KMS-11 (cell line): ENCODE results near the gene WNT2B.

Experiments
- H2AFZ ChIP-seq: fragments of 200-600 bp; sonication (generic); 2 replicates; pipeline ENCODE4 v1.6.1; 2016; ENCODE audit warnings: antibody characterized with exemption, mixed run types, low read depth
- H3K27ac ChIP-seq: fragments of 200-600 bp; sonication (generic); 2 replicates; pipeline ENCODE4 v1.6.1; 2016; ENCODE audit warnings: mild to moderate bottlenecking, mixed run types
- H3K27me3 ChIP-seq: fragments of 200-600 bp; sonication (generic); 2 replicates; pipeline ENCODE4 v1.6.1; 2017; ENCODE audit warnings: mild to moderate bottlenecking, low read depth, mixed run types, moderate library complexity; ENCODE audit not compliant: insufficient read depth
- H3K36me3 ChIP-seq: fragments of 200-600 bp; sonication (generic); 2 replicates; pipeline ENCODE4 v1.6.1; 2017; ENCODE audit warnings: mild to moderate bottlenecking, mixed run types; ENCODE audit not compliant: insufficient read depth
- H3K4me1 ChIP-seq: fragments of 200-600 bp; sonication (generic); 2 replicates; pipeline ENCODE4 v1.6.1; 2016; ENCODE audit warnings: mild to moderate bottlenecking, low read depth, mixed run types; ENCODE audit not compliant: poor library complexity, severe bottlenecking
- H3K4me2 ChIP-seq: fragments of 200-600 bp; sonication (generic); 2 replicates; pipeline ENCODE4 v1.7.0; 2016; ENCODE audit warnings: mild to moderate bottlenecking, mixed run types
- H3K4me3 ChIP-seq: fragments of 200-600 bp; sonication (generic); IDR thresholded peaks from 2 replicates; pipeline ENCODE4 v1.6.1; 2017; ENCODE audit warnings: low read depth, low read length, mixed read lengths; ENCODE audit not compliant: insufficient read depth
- H3K79me2 ChIP-seq: fragments of 200-600 bp; sonication (generic); 2 replicates; pipeline ENCODE4 v1.6.1; 2016; ENCODE audit warnings: low read depth, mixed run types; ENCODE audit not compliant: insufficient read depth
- H3K9ac ChIP-seq: fragments of 200-600 bp; sonication (generic); 2 replicates; pipeline ENCODE4 v1.6.1; 2016; ENCODE audit warnings: mild to moderate bottlenecking, mixed run types
- H4K20me1 ChIP-seq: fragments of 200-600 bp; sonication (generic); 2 replicates; pipeline ENCODE4 v1.6.1; 2016; ENCODE audit warnings: mild to moderate bottlenecking, mixed run types; ENCODE audit not compliant: insufficient read depth
- CTCF ChIP-seq: fragments of 200-600 bp; sonication (generic); conservative IDR thresholded peaks from 2 replicates; pipeline ENCODE4 v1.6.1; 2017; ENCODE audit warnings: low read depth, mild to moderate bottlenecking, antibody characterized with exemption, low read length, moderate library complexity, mixed read lengths

WNT2B gene

GRCh38 chr1:112505400-112505785 is 3.4 kb upstream of the WNT2B start:
- Histone ChIP-seq H3K9ac (no peak overlapping the region), H3K4me2 (no peak overlapping the region), H3K4me1 (no peaks in the 10 kb centered on the region), H4K20me1 (no peaks in the 10 kb centered on the region), H3K79me2 (no peaks in the 10 kb centered on the region), H3K36me3 (no peaks in the 10 kb centered on the region), H2AFZ (no peak overlapping the region), H3K27ac (no peak overlapping the region), H3K4me3 (no peak overlapping the region), H3K27me3 (no peaks in the 10 kb centered on the region)
- TF ChIP-seq CTCF: no peak

GRCh38 chr1:112505878-112506277 is 2.9 kb upstream of the WNT2B start:
- no peaks in the 10 kb centered on the region for H4K20me1 ChIP-seq
- no peak overlapping the region for H3K4me2 ChIP-seq
- no peak for TF ChIP-seq CTCF
- no peaks in the 10 kb centered on the region for H3K79me2 ChIP-seq
- H3K36me3 ChIP-seq: no peaks in the 10 kb centered on the region
- no peak overlapping the region for H3K27ac ChIP-seq
- H3K27me3 ChIP-seq: no peaks in the 10 kb centered on the region
- no peak overlapping the region for H2AFZ ChIP-seq
- H3K9ac ChIP-seq: no peak overlapping the region
- no peaks in the 10 kb centered on the region for H3K4me1 ChIP-seq
- no peak overlapping the region for H3K4me3 ChIP-seq

GRCh38 chr1:112506306-112506705 is 2.5 kb upstream of the WNT2B start:
- Histone ChIP-seq H3K4me2 (no peak overlapping the region), H3K4me3 (no peak overlapping the region), H4K20me1 (no peaks in the 10 kb centered on the region), H3K27me3 (no peaks in the 10 kb centered on the region), H3K79me2 (no peaks in the 10 kb centered on the region), H3K36me3 (no peaks in the 10 kb centered on the region), H3K9ac (no peak overlapping the region), H3K4me1 (no peaks in the 10 kb centered on the region), H2AFZ (no peak overlapping the region), H3K27ac (no peak overlapping the region)
- no peak for TF ChIP-seq CTCF

GRCh38 chr1:112506731-112507130 is 2.0 kb upstream of the WNT2B start:
- TF ChIP-seq CTCF: no peak
- no peaks in the 10 kb centered on the region for H3K36me3 ChIP-seq
- H3K4me3 ChIP-seq: no peak overlapping the region
- H3K9ac ChIP-seq: no peak overlapping the region
- H4K20me1 ChIP-seq: no peaks in the 10 kb centered on the region
- H3K27ac ChIP-seq: no peak overlapping the region
- H2AFZ ChIP-seq: no peak overlapping the region
- no peaks in the 10 kb centered on the region for H3K79me2 ChIP-seq
- H3K27me3 ChIP-seq: no peaks in the 10 kb centered on the region
- H3K4me2 ChIP-seq: no peak overlapping the region
- no peaks in the 10 kb centered on the region for H3K4me1 ChIP-seq
